Bronchial epithelial cell (primary cell): ENCODE measurements around the gene HYLS1. TPM values are rescaled to one million over a fixed set of nuclear protein-coding genes. Genes with fewer than 3 reads are reported as not detected.

Experiments used
- DNase-seq: peaks from one replicate; pipeline ENCODE4 v3.0.0-alpha.2; 2010; ENCODE audit warnings: low read depth
- FAIRE-seq: peaks from 2 replicates; lab custom pipeline; 2011; peaks lifted over from hg19 to GRCh38; lab: Jason Lieb, UNC
- H3K27me3 ChIP-seq: 2 replicates; pipeline ENCODE4 v1.5.1; 2011; ENCODE audit warnings: low read length; ENCODE audit not compliant: control insufficient read depth, insufficient read depth
- H3K36me3 ChIP-seq: 2 replicates; pipeline ENCODE4 v1.5.1; 2011; ENCODE audit warnings: low read length; ENCODE audit not compliant: control insufficient read depth, insufficient read depth
- H3K4me3 ChIP-seq: 2 replicates; pipeline ENCODE4 v1.5.1; 2011; ENCODE audit warnings: mild to moderate bottlenecking, low read depth, low read length, control low read depth
- total RNA-seq: library from RNA; depleted of rRNA; stranded (reverse); fragments of >200 nt; gene quantifications from 2 replicates; pipeline ENCODE4 v1.2.1, GENCODE V29; 2014
- TF ChIP-seq, protein P1 (sequence below): IDR thresholded peaks from 2 replicates; pipeline ENCODE4 v1.5.1; 2011; ENCODE audit warnings: mild to moderate bottlenecking, moderate library complexity, low read length, control low read depth, inconsistent platforms; ENCODE audit not compliant: insufficient read depth, severe bottlenecking

Gene HYLS1
- total RNA-seq, 1 donor from 2014 or later: 2.9 TPM

- H3K4me3 ChIP-seq: no peak overlapping the region
- TF ChIP-seq, protein P1, sequence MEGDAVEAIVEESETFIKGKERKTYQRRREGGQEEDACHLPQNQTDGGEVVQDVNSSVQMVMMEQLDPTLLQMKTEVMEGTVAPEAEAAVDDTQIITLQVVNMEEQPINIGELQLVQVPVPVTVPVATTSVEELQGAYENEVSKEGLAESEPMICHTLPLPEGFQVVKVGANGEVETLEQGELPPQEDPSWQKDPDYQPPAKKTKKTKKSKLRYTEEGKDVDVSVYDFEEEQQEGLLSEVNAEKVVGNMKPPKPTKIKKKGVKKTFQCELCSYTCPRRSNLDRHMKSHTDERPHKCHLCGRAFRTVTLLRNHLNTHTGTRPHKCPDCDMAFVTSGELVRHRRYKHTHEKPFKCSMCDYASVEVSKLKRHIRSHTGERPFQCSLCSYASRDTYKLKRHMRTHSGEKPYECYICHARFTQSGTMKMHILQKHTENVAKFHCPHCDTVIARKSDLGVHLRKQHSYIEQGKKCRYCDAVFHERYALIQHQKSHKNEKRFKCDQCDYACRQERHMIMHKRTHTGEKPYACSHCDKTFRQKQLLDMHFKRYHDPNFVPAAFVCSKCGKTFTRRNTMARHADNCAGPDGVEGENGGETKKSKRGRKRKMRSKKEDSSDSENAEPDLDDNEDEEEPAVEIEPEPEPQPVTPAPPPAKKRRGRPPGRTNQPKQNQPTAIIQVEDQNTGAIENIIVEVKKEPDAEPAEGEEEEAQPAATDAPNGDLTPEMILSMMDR: peak; percentile 33
- FAIRE-seq: no peak
Observed at GRCh38 chr11:125871391-125872137, 15.9 kb upstream of the HYLS1 start.

DNA sequence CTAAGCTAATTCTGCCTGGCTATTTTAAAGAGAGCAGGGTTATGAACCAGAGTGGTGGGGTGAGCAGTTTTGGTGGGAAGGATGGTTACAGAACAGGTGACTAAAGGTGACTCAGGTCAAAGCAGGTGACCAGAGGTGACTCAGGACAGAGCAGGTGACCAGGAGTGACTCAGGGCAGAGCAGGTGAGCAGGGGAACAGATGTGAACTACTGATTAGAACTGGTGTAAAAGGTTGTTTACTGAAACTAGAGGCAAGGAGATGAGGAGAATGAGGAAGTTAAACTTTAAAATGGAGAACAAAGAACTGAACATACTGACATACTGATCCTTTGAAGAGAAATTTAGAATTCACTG lies 15.4 kb upstream of the HYLS1 start:
- no peak for FAIRE-seq

More at GRCh38 chr11:125871391-125872137, 15.9 kb upstream of the HYLS1 start:
- H3K36me3 ChIP-seq: no peaks in the 10 kb centered on the region
- no peaks in the 10 kb centered on the region for H3K27me3 ChIP-seq
- no peak for DNase-seq

GRCh38 chr11:125873881-125874555 lies 13.4 kb upstream of the HYLS1 start:
- Histone ChIP-seq H3K27me3 (no peaks in the 10 kb centered on the region), H3K4me3 (no peak overlapping the region), H3K36me3 (no peaks in the 10 kb centered on the region)
- FAIRE-seq: no peak
- no peak for DNase-seq
- TF ChIP-seq, protein P1: no peak

More for the DNA sequence above, 15.4 kb upstream of the HYLS1 start:
- Histone ChIP-seq H3K4me3 (no peak overlapping the region), H3K36me3 (no peaks in the 10 kb centered on the region), H3K27me3 (no peaks in the 10 kb centered on the region)
- no peak for DNase-seq
- TF ChIP-seq, protein P1: no peak

GRCh38 chr11:125874556-125875124 lies 12.8 kb upstream of the HYLS1 start:
- FAIRE-seq (peak; percentile 50), DNase-seq (peak; percentile 57)
- TF ChIP-seq, protein P1: peak; percentile 88
- Histone ChIP-seq H3K36me3 (no peaks in the 10 kb centered on the region), H3K27me3 (no peaks in the 10 kb centered on the region), H3K4me3 (no peak overlapping the region)

- TF ChIP-seq, protein P1: no peak
- FAIRE-seq (no peak), DNase-seq (peak; percentile 69)
- Histone ChIP-seq H3K27me3 (no peaks in the 10 kb centered on the region), H3K36me3 (no peaks in the 10 kb centered on the region), H3K4me3 (no peak overlapping the region)
Observed at GRCh38 chr11:125881291-125881690, 6.2 kb upstream of the HYLS1 start.
